HG02840 (cell line): Measurements from ENCODE around the gene CSMD2.

Source experiments
- ATAC-seq: cut with Tn5 transposase; IDR thresholded peaks from one replicate; pipeline ENCODE4 v1.9.1; 2021; ENCODE audit warnings: mild to moderate bottlenecking, moderate library complexity, moderate number of reproducible peaks; ENCODE audit not compliant: unreplicated experiment, low FRiP score

The CSMD2 gene

DNA sequence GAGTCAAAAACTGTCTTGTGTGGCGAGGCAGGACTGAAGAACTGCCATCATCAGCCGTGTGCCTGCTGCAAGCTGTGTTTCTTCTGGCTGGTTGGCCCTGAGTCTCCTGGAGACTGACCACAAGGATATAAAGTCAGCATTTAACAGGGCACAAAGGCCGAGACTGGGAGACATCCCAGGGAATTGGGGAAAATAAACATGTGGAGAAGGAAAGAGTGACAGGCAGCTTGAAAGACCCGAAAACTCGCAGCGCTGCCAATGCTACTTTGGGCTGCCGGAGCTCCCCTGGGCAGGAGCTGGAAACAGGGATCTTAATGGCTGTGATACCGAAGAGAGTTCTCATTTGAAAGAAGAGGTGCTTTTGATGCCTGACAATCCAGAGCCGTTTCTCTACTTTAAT is 426.5 kb downstream of the CSMD2 start:
- ATAC-seq, result no peak

DNA sequence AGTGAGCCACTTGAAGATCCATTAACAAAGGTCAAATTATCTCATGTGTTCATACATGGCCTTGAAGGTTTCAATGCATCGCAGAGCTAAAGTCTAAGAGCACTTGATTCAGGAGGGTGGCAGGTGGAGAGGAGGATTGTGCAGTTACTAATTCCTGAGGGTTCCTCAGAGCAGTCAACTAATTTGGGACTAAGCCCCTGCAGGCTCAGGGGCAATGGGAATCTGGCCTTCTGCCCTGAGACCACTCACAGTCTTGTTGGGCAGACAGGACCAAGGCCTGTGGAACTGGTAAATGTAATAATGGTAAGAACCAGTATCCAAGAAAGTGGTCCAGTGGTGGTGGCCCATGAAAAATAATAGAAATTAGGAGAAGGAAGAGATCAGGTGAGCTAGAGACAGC is 428.5 kb downstream of the CSMD2 start:
- ATAC-seq, result no peak

DNA sequence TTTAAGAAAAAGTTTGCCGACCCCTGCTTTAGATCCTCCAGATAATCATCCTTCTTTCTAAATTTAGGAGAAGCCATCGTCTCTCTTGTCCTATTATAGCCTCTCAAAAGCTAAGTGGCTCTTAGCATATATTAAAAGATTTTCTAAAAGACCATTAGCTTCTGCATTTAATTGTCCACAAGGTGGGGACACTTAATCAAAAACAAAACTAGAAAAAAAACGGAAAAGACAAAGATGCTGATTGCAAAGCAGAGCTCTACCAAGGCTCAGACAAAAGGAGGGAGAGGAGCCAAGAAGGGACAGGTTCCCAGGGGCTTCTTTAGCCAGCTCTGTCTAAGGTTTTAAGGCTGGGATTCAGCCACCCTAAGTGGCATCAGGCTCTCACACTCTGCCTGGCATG is 429.4 kb downstream of the CSMD2 start:
- ATAC-seq, result no peak

DNA sequence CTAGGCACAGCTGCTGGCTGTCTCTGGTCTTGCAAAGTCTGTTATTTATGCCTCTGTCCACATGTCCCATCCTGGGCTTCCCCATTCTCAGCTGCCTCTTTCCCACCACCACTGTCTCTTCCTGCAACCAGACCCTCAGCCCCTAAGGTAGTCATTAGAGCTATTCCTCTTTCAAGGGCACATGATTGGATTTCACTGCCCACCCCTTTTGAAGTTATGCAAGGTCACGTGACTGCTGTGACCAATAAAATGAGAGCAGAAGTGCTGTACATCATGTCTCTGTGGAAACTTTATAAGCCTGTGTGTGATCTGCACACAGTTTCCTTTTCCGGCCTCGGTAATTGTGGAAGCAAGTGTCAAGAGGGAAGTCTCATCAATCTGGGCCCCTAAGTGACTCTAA is 437.7 kb downstream of the CSMD2 start:
- ATAC-seq, result no peak

DNA sequence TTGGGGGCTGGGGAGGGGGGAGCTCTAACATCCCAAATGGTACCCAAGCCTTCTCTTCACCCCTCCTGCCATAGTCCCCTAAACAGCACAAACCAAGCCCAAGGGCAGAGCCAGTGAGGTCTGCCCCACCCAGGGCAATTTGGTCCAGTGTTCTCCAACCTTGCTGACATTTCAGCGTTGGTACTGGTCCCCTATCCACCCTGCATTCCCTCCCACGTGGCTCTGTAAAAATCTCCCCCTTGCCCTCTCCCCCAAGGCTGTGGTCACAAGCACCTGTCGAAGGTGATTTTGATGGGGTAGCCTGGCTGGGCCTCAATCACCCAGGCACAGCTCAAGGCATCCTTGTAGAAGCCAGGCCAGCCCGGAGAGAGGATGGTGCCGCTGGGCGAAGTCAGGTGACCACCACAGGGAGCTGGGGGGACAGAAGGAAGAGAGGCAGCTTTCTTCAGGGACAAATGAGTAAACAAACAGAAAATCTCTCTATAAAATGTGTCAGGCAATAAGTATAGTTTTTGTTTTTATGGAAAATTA is 438.7 kb downstream of the CSMD2 start:
- no peak for ATAC-seq

DNA sequence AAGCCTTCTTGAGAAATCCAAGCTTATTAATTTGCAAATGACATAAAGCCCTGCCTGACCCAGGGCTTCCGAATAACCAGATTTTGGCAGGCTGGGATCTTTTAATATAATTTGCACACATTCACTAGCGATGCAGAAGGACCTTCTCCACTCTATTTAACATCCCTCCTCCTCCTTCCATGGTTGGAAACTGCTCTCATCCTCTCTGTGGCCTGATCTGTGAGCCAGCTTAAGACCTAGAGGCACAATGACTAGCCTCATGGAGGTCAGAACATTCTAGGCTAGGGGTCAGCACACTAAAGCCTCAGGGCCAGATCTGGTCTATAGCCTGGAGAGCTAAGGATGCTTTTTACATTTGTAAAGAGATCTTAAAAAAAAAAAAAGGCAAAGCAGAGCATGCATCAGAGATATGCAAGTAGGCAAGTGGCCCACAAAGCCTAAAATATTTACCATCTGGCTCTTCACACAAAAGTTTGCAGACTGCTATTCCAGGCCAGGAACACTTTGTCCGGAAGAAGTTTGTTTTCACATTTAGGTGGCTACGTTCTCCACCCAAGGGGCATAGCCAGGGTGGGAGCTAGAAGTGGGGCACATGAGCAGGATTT is 439.4 kb downstream of the CSMD2 start:
- ATAC-seq, result no peak

DNA sequence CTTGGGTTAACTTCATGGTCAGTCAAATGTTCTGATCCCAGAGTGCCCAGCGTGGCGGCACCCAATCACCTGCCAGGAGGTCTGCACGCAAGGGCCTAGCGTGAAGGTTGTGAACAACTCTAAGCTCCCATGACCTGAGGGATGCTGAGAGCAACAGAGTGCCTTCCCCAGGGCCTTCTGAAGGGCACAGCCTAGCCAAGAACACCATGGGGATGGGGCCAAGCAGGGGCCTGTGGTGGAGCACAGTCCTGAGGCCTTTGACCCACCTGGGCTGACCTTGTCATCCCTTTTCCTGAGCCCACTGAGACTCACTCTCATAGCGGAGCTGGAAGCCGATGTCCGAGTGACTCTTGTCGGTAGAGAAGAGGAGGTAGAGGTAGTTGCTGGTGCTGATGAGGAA is 440.0 kb downstream of the CSMD2 start:
- ATAC-seq, result no peak

DNA sequence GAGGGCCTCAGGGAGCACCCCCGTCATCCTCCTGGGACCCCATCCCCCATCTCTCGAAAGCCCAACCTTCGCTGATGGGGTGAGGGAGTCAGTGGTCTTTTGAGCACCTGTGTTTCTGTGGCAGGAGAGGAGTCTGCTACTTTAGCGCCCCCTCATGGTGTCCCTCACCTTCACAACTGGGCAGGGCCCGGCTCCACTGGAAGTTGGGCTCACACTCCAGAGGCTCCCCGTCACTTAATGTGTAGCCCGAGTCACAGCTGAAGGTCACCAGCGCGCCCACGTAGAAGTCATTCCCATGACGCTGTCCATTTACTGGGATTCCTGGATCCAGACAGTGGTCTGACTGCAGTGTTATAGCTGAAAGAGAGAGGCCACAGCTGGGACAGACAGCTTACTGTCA is 440.7 kb downstream of the CSMD2 start:
- ATAC-seq, result no peak

DNA sequence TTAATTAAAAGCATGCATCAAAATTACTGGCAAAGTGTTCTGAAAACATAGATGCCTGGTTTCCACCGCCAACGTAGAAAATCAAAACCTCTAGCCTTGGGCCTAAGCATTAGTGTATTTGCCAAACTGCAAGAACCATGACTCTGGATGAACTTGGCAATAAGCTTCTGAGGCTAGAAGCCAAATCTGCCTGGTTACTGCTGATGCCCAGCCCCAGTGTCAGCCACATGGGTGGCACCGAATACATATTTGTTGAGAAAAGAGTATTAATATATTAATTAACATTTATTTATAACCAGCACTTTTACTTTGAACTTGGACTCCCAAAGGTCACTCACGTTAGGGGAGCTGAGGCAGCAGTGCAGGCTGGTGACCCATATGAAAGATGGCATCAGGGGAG is 441.8 kb downstream of the CSMD2 start:
- ATAC-seq, result no peak

DNA sequence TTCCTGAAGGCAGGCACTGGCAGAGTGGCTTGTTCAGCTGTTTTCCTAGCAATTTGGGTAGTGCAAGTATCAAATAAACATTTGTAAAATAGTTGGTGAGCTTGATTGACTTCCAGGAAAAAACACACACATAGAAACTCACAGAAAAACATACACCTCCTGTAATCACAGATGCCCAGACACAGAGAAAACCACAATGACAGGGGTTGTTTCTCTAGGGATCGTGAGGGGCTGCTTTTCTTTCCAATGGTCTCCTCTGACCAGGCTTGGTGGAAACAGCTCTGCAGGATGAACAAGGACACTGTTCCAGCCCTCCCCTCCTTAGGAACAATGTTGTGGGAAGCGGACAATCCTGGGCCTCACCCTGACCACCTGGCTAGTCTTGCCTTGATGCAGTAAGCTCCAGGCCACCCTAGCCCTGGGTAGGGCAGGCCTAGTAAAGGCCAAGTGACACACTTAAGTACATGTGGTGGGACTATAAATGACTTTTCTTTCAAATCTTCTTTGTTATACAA is 443.7 kb downstream of the CSMD2 start:
- ATAC-seq, result no peak

DNA sequence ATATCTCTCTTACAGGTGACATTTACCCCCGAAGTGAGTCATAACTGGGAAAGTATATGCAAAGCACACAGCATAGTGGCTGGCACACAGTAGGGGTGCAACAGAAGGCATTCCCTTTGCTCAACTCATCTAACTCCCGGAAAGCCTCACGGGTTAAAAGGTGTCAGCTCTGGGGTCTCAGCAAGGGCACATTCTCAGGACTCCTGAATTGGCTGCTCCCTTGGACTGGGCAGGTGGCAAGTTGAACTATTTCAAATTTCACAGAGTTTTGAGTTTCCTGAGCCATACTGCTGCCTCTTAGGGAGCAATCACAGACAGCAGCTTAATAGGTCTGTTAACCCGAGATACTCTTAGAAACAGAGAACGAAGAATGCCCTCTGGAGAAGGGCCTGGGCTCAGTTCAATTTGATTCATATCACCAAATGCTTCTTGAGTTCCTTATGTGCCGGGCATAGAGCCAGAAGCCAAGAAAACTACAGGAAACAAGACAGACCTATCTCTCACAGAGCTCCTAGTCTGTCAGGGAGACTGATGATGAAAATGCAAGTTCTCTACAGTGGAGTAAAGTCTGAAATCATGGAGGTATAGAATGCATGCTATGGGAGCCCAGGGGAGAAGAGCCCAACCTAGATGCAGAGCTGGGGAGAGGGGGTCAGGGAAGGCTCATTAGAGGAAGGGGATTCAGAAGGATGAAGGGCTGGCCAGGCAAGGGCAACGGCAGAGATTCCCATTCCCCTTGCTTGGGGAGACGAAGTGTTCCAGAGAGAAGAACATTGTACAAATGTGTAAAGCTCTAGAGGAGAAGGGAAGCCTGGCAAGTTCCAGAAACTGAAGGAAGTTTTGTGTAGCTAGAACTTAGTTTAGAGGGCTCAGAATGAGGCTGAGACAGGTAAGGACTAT is 445.0 kb downstream of the CSMD2 start:
- no peak for ATAC-seq

DNA sequence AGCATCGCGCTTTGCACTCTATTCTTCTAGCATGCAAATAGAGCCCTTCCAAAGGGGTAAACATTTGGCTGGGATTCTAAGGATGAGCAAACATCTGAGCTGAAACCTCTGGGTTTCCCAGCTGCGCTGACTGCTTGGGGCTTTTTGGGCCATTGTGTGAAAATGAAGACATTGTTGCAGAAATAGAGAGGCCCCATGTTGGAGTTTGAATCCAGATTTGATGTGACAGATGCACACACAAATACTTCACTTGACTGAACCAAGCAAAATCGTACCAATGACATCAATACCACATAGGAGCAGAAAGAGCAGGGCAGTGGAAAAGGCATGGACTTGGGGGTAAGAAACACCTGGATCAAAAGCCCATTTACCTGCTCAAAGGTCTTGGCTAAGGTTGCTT is 445.7 kb downstream of the CSMD2 start:
- no peak for ATAC-seq

DNA sequence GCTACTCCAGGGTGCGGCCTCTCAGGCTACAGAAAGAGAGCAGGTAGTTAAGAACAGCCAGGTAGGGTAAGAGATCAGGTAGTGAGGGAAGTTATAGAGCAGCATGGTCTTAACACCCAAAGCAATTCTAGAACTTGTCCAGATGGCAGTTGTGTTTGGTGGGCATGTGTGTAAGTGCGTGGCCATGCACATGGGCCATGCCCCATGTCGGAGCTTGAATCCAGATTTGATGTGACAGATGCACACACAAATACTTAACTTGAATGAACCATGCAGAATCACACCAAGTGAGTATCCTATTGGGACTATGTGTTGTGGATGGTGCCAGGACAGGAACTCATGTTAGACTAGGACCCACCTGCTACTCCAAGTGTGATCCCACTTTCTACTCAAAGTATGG is 446.8 kb downstream of the CSMD2 start:
- no peak for ATAC-seq

DNA sequence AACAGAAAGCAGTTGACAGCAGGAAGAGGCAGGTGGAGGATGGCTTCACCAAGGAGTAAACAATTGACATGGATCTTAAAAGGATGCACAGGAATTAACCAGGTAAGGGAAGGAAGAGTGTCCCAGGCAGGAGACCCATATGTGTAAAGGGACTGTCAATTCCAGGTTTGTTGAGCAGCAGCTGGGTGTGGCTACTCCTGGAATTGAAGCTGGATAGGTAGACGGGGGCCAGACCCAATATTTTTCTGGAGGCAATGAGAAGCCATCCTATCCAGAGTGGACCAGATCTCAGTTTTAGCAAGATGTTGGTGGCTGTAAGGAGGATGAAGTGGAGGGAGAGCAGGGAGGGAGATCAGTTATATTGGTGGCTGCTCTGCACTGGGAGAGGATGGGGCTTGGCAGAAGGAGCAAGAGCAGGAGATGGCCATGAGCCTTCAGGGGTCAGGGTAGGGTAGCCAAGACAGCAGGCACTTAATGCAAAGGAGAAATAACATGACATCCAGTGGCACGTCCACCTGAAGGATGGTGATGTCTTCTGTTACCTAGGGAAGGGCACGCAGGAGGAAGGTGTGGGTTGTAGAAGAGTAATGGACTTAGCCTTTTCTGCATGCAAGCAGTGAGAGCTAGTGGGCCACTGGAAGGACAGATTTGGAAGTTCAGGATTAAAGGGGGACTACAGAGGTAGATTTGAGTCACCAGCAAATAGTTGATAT is 447.9 kb downstream of the CSMD2 start:
- ATAC-seq, result no peak

DNA sequence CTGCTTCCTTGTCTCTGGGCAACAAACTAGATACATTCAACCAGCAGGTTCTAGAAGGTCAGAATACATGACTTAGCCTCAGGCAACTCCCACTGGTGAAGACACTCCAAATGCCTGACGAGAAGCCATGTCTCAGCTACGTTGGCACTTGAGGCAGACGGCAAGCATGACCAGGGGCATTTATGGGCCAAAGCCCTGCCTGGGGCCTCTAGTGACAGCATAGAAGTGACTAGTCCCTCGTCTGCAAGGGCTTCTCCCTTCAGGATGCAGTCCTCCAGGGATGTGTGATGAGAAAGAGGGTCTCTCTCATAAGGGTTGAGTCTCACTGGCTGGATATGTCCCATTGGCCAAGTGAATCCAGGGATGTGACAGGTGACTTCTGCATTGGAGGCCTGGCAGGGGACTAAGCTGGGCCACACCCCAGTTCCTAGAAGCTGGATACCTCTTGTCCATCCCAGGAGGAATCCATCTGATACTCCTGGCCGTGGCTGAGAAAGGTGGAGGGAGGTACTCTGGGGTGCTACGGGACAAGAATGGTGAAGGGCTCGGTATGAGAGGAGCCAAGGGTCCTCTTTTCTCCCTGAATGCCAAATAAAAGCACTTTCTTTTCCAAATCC is 449.7 kb downstream of the CSMD2 start:
- ATAC-seq, result no peak

DNA sequence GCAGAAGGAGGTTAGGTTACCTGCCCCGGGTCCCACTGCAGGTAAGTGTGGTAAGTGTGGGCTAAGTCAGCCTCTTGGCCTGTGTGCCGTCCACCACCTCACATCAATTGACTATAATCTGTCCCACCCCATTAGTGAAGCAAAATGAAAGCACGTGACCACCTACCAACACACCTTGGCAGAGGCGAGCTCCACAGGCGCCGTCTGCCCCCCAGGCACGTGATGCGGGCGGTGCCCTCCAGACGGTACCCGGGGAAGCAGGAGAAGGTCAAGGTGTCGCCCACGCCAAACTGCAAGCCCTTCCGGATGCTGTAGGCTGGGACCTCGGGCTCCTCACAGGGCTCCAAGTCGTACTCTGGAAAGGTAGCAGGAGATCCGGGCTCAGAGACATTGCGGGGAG is 450.6 kb downstream of the CSMD2 start:
- ATAC-seq, result no peak

DNA sequence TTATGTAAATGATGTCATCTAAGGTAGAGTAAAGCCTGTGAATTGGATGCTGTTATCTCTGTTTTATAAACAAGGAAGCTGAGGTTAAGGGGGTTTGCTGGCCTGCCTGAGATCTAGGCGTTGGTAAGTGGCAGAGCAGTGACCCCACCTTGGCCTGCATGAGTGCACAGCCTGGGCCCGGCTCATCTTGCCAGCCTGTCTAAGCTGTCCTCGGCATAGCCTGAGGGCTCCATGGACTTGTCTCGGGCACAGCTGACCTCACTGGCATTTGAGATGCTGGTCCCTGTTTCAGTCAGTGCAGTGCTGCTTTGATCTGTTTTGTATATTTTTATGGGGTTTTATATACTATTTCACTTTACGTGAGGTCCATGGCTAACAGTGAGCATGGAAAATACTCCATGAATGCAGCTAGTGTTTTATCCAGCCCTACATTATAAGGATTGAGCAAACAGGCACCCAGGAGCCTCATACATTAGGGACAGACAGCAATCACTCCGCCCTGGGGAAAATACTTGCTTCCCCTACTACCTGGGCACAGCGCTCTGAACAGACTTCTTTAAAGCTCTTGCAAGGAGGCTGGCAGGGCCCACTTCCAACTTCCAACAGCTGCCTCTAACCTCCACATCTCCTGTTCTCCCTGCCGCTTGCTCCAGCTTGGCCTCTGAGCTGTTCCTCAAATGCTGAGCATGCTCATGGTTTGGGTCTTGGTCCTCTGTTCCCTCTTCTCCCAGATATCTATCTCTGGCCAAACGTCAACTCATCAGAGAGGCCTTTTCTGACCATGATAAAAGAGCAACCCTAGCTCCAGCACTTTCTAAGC is 451.8 kb downstream of the CSMD2 start:
- no peak for ATAC-seq

DNA sequence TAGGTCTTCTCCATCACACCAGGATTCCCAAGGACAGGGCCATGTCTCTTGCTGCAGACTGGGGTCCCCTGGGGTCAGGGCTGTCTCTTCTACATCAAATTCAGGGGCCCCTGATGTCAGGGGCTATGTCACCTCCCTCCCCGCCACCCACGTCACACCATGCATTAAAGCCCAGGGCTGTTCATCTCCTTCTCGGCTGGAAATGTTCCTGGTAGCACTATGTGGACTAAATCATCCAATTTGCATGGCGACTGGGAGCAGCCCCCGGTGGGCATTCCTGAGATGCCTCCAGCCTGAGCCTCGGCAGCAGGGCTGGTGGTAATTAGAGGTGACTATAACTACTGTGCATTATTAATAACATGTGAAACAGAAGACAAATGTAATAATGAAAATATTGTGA is 452.8 kb downstream of the CSMD2 start:
- no peak for ATAC-seq

DNA sequence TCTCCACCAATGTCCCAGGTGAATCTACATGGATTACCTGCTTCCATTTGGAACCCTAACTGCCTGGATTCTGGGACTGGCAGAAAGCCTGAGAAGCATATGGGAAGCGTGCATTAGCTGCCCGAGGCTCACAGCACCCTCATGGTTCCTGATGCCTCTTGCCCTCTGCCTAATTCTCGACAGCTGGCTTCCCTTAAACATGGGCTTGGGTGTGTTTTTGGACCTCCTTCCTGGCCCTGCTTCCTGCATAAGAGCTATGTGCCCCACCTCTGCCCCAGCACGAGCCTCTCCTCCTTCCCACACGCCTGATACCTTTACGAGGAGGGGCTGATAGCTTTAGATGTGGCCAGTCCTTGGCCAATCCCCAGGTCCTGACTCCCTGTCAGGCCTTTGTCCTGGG is 453.5 kb downstream of the CSMD2 start:
- no peak for ATAC-seq

DNA sequence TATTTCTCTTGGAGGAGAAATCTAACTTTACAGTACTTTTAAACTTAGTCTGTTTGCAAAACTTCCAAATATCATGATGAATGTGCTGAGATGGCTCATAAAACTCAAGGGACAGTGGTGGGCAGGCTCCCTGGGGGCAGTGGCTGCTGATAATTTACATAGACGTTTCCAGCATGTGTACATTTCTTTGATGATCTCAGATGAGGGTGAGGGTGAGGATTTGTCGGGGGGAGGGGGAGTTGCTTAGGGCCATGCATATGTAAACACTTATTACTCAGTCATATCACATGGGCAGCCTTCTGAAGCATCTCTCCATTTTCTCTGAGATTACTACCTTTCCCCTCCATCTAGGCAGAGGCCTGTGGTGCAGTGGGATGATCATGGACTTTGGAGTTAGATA is 454.1 kb downstream of the CSMD2 start:
- no peak for ATAC-seq
